LHCN-M2 (cell line): Measurements from ENCODE around the gene NTPCR. TPM values are rescaled to one million over a fixed set of nuclear protein-coding genes. Genes with fewer than 3 reads are reported as not detected.
"Not testable (repeated sequence)": the region's sequence is repeated elsewhere in the genome, so short reads cannot be mapped to it uniquely, and the experiment has no call there.

Experiments used
- DNase-seq: peaks from one replicate; pipeline ENCODE4 v3.0.0-alpha.2; 2012; ENCODE audit warnings: low read depth
- total RNA-seq: library from RNA; depleted of rRNA; stranded (reverse); fragments of >200 nt; gene quantifications from 2 replicates; pipeline ENCODE4 v1.2.3, GENCODE V29; 2014

Gene NTPCR
- total RNA-seq, 1 experiment from 2014 or later, result 38.1 TPM

DNA sequence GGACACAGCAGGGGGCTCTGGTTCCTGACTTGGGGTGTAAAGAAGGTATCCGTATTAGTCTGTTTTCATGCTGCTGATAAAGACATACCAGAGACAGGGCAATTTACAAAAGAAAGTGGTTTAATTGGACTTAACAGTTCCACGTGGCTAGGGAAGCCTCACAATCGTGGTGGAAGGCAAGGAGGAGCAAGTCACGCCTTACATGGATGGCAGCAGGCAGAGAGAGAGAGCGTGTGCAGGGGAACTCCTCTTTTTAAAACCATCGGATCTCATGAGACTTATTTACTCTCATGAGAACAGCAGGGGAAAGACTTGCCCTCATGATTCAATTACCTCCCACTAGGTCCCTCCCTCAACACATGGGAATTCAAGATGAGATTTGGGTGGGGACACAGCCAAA, 23.2 kb upstream of the NTPCR start:
- DNase-seq, result not testable (repeated sequence)

DNA sequence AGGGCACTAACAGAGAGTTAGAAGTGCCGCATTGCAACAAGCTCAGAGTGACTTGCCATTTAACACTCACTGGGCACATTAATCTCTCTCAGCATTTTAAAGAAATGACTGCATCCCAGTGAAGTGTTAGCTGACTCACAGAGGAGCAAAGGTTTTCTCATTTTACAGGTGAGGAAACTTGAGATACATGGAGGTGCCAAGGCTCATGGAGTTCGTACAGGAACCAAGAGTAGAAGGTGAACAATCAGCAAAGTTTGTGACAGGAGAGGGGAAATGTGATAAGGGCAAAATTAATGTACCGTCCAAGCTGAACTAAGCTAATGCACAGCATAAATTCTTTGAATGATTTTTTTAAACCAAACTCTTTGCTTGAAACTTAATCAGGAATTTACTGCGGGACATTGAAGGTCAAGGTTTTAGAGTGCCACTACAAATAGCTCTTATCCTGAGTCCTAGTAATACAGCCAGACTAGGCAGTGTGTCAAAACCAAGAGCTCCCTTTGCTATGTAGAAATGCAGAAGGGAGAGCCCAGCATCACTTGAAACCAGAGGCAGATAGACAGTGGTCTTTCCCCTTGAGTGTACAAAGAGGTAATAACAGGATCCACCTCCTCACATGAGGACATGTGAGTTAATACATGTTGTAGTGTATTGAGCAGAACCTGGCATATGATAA, 22.4 kb upstream of the NTPCR start:
- DNase-seq, result no peak

GRCh38 chr1:232932486-232933425, 17.7 kb upstream of the NTPCR start:
- peak; percentile 75 for DNase-seq

DNA sequence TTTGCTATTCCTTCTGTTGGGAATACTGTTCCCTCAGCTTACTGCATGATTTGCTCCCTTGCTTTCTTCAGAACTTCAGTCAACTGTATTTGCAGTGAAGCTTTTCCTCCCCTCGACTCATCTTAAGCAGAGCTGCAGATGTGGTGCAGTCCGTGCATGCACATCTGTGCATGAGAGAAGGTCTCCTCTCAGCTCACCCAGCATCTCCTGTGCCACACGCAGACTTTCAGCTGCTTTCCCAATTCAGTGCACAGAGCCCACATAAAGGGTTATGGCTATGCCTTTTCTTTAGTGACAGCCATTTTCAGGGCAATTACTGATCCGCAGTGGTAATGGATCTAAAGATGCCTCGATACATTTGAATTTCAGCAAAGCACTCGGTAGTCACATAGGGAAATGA, 13.5 kb upstream of the NTPCR start:
- DNase-seq, result no peak

GRCh38 chr1:232937741-232938375, 12.6 kb upstream of the NTPCR start:
- no peak for DNase-seq

GRCh38 chr1:232938926-232939325, 11.5 kb upstream of the NTPCR start:
- DNase-seq, result no peak

- no peak for DNase-seq
These were observed 10.7 kb upstream of the NTPCR start for GRCh38 chr1:232939748-232940147.

DNA sequence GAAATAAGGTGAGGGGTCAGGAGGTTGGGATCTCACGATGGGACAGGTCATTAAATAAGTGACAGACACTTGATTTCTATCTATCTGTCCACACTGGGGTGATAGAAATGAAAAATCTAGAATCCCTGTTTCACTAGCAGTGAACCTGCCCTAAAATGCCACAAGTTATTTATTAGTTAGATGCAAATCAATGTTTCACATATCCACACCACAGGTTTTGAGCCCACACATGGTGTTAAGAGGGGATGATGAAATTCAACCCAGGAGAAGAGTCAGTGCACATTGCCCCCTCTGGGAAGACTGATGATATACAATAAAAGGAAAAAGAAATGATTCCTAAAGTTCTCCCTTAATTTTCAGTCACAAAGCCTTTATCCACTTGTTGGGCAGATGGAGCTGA, 10.1 kb upstream of the NTPCR start:
- no peak for DNase-seq

DNA sequence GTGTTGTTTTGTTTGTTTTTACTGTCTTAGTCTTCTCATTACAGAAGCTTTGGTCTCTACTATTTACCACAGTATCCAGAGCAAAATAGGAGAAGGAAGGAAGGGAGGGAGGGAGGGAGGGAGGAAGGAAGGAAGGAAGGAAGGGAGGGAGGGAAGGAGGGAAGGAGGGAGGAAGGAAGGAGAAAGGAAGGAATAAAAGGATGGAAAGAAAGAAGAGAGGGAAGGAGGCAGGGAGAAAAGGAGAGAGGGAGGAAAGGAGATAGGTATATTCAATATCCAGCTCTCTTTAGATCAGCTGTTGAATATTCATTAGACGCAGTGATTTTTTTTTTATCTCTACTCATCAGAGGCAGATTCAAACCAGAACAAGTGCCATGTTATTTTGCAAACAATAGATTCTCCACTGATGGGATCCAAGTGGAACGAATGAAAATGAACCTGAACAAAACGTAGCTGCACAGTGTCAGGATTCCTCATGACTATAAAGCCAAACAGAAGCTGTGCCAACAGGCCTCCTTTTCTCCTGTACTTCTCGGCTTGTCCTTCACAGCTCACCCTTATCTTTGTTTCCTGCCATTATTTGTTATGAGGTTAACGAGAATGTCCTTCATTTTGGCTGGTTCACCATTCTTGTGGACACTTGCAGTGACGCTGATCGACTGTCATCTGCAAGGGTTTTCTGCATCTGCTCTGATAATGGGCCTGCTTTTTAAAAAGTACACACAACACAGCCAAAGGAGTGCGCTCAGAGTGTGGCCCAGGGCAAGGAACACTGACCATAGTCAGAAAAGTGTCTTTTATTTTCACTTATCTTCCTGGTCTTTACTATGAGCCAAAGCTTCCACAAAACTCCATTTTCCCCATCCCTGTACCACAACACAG, 7.8 kb upstream of the NTPCR start:
- no peak for DNase-seq

DNA sequence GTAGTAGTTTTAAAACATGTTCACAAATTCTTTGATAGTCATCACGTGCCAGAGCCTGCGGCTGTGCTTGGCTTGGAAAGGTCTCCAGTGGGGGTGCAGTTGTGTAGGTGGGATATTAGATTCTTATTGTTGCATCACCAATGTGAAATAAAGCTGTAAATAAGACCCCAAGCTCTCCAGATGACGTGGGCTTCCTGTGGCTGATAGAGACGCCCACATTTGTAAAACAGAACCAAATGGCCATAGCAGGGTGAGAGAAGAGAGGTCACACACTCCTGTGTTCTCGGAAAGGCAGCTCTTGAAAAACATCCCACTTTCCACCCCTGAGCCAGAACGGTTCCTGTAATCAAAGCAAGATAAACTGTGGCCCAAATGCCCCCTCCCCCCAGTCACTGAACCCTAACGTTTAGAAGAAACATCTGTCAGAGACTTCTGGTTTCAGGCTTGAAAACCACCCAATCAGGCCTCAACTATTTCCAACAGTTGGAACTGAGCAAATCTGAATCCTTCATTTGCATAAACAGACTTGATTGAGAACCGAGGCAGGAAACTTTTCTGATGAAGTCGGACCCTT, 6.6 kb upstream of the NTPCR start:
- no peak for DNase-seq

DNA sequence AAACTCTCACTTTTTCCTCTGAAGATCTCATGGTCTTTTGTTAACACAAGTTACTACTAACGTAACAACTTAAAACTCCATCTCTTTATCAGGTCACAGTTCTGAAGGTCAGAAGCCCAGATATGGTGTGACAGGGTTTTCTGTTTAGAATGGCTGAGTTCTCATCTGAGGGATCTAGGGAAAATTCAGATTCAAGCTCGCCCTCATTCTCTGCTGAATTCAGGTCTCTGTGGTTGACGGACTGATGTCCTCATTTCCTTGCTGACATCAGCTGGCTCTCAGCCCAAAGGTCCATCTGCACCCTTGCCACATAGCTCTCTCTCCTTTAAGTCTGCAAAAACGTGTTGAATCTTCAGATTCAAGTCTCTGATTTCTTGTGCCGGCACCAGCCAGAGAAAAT, 6.1 kb upstream of the NTPCR start:
- DNase-seq, result no peak

- DNase-seq, result no peak
These were observed 695 bp upstream of the NTPCR start for GRCh38 chr1:232949636-232950196.

DNA sequence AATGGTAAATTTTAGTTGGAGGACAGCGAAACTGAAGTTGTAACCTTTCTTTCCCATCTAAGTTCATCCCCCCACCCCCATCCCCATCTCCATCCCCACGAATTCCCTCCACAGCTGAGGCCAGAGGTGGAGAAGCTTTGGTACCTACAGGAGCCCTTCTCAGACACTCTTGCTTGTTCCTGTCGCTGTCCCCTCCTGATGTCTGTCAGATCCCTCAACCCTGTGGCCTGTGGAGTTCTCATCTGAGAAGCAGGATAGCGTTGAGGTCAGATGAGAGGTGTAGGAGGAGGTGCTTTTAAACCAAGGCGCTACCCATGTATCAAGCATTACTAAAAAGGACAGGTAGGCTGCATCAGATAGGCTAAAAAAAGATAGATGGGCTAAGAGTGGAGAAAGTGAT, 769 bp downstream of the NTPCR start:
- peak; percentile 23 for DNase-seq

DNA sequence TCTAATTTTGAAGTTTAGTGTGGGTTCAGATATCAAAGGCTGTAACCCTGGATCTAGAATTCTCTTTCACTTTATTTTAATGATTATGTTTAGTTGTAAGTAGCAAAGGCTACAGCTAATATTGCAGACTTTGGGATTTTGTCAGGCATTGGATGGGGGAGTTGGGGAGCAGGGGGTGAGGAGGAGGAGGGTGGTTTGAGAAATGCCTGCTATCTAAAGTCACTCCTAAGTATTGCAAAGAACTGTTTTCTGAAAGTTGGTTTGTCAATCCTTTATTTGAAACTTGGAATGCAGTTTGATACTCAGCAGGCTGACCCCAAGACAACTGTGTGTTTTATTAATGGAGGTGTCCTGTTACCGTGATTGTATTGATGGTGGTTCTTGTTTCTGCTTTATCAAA, 1.2 kb downstream of the NTPCR start:
- DNase-seq, result no peak

DNA sequence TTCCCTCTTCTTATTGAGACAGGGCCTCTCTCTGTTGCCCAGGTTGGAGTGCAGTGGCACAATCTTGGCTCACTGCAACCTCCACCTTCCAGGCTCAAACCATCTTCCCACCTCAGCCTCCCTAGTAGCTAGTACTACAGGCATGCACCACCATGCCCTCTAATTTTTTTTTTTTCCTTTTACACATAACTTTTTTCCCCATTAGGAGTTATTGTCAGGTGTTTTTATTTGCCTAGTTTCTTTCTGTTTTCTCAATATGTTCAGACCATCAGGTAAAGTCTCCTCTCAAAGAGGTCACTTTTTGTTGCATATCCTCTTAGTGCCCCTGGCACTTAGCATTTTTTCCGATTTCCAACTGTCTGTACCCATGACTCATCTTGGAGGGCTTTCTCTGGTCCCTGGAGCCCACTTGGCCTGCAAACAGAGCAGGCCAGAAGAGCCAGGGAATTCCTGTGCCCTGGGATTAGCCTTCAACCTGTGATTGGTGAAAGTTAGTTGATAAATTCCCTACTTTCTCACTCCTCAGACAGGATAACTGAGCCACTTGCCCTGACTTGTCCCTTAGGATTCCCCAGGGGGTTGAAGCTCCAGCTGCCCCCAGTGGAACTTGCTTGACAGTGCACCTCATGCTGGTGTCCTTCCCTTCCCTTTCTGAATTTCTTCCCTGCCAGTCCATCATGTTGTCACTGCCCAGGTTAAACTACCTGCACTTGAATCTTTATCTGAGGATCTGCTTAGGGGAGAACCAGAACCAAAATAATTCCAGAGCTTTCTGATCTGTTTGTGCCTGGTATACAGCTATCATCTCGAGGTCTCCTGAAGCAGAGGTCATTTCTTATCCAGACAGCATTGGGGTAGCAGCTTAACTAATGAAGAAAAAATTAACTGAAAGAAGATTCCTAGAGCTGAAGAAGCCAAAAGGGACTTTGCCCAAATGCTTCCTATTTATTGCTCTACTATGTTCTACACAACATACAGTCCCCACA, 2.4 kb downstream of the NTPCR start:
- peak; percentile 76 for DNase-seq

DNA sequence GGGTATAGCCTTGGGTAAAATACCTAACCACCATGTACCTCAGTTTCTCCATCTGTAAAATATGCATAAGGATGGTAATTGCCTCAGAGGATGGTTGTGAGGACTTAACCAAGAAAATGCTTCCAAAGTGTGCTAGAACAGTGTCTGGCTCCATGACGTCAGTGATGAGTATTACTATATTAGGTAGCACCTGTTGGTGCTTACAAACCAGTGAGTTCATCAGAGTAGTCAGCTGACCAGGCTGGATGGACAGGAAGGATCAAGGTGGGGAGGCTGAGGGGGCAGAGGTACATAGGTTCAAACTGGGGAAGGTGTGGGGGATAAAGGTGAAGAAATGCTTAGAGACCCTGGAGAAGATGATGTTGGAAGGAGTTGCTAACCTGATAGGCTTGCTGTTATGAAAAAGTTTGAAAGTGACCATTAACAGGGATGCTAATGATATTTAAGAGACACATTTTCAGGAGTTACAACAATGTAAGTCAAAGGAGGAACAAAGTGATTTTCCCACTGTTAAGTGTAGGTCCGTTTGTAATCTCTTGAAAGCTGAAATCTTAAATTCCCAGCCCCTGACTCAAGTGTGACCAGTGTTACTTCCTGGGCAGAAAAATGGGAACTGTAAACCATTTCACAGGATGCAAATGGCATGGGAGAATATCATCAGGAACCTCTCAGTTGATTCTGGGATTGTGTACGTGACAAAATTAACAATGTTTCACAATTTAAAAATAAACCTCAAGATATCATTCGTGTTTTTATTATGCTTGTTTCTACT, 4.4 kb downstream of the NTPCR start:
- peak; percentile 28 for DNase-seq

DNA sequence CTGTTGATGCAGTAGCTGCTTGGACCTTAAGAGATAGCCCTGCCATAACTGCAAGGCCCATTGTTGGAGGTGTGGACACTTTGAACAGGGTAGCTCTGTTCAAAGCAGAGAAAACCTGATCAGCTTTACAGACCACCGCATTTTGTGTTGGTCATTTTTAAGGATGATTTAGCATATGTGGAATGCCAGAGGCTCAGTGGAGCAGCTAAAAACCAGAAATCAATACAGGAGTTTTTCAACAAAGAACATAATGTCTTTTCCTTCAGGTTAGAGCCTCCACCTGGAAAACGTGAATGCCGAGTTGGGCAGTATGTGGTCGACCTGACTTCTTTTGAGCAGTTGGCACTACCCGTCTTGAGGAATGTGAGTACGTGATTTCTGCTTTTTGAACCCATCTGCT, 5.7 kb downstream of the NTPCR start:
- DNase-seq, result no peak

DNA sequence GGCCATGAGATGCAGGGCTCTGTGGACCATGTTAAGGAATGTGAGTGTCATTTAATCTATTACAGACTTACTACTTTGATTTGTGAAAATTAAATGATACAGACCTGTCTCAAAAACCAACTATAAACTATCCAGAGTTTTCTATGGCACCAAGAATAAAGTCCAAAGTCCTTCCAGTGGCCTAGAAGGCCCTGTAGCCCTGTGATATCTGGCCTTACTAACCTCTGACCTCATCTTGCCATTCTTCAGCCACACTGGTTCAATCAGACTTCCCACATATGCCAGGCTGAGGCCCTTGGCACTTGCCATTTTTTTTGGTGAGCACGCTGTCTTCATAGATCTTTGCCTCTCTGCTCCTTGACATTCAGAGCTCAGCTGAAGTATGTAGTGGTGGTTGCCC, 7.7 kb downstream of the NTPCR start:
- no peak for DNase-seq
